Activated CD8-positive, alpha-beta memory T cell treated with anti-CD3 and anti-CD28 coated beads, Interleukin-2, amount 10 ng/mL, durations not matched to agents 7 days and 5 days (primary cell): Measurements from ENCODE around the gene IDI2. TPM values are rescaled to one million over a fixed set of nuclear protein-coding genes. Genes with fewer than 3 reads are reported as not detected.

ENCODE experiments used
- total RNA-seq, 2 experiments: library from RNA; stranded (reverse); gene quantifications; one replicate each; pipeline ENCODE4 v1.2.3, GENCODE V29; 2021

Gene IDI2
- total RNA-seq, 2 experiments from 2014 or later: not detected

Other genes starting within 250 kb of the IDI2 start
- gene LARP4B, start 94.2 kb downstream of the IDI2 start, total RNA-seq: 100 to 1,000 TPM; 126 to 135 TPM
- 10 to 100 TPM; 66.1 to 88.2 TPM for gene GTPBP4, start 37.4 kb downstream of the IDI2 start, total RNA-seq
- gene IDI1, start 23.3 kb upstream of the IDI2 start, total RNA-seq: 10 to 100 TPM; 60.8 to 75.8 TPM
- 10 to 100 TPM; 22.0 to 26.4 TPM for gene WDR37, start 30.5 kb upstream of the IDI2 start, total RNA-seq